Heart left ventricle (tissue), 13 donors: ENCODE measurements around the gene PLEKHA7.

Experiments
- CTCF ChIP-seq, 12 donors: fragments of 200-600 bp; sonication (generic) in 4 of 12; IDR thresholded peaks; one replicate each; pipeline versions ENCODE4 v1.5.0 to v1.8.0; 2018 to 2022; ENCODE audit warnings: antibody characterized with exemption in 12 of 12, mild to moderate bottlenecking in 5 of 12
- POLR2A ChIP-seq, 2 donors: fragments of 450-650 bp; IDR thresholded peaks; one replicate each; pipeline ENCODE4 v1.6.1; 2017; ENCODE audit warnings: antibody characterized with exemption in 2 of 2, mild to moderate bottlenecking in 2 of 2, moderate library complexity in 2 of 2
- donor health status: ischemic (EF 13 %, LVEDD 7.1; RV severe dilation, severe dysfunction).
- donor health status: DM: no; HTN: yes; CAD: no.
- donor health status: DM: no; HTN: no; CAD: no.
- donor health status: ischemic (EF 25% LVEDD 6.9; RV normal size, moderate dysfunction).
- donor health status: ischemic (EF 25% LVEDD 5.7; RV mildly dilated, moderate dysfunction).
- donor health status: ischemic (EF 35%, LVEDD 5.7; RV mildly dilated, moderate dysfunction).
- donor health status: nonischemic (EF 11% LVEDD 7.7; RV severe dilation, severe dysfunction).
- donor health status: DM: yes; HTN: yes; CAD: no.
- donor health status: PGD.
- donor health status: ischemic (EF 29% LVEDD 5.4; RV normal size, mild dysfunction).
- donor health status: nonischemic (EF 23%, LVEDD 6.1; RV moderate dilation, normal function).

- TF ChIP-seq POLR2A (IDR thresholded peaks at IDR 0.05) (no peak), CTCF (IDR thresholded peaks at IDR 0.05) (no peak)
Observed at GRCh38 chr11:17008099-17008498, 6.1 kb downstream of the PLEKHA7 start.
